ENCODE results near the gene GARNL3. TPM values are rescaled to one million over a fixed set of nuclear protein-coding genes. Genes with fewer than 3 reads are reported as not detected.

Gene GARNL3
- total and polyA plus RNA-seq, 2 of the 13 experiments (the other 11 are each of a cell fraction or from before 2014, with no cell fraction given): 3.9 to 11.0 TPM

GRCh38 chr9:127396808-127397645 is 132.5 kb downstream of the GARNL3 start, which contains the start of gene SLC2A8 (continued):
- TF ChIP-seq TBX2 (CRISPR knock-in tag; IDR thresholded peaks at IDR 0.05; ENCODE audit: borderline replicate concordance): 0 out of 2 replicates have a peak, but pooled peaks have one; percentile 27
- peak; percentile 30; the same call in 1 of the 2 replicates for TF ChIP-seq BATF2 (CRISPR knock-in tag; IDR thresholded peaks at IDR 0.05)
- TF ChIP-seq KDM2A (CRISPR knock-in tag; IDR thresholded peaks at IDR 0.05; ENCODE audit: borderline replicate concordance, low read depth): peak; percentile 60
- no peak for TF ChIP-seq GLMP (CRISPR knock-in tag; IDR thresholded peaks at IDR 0.05; ENCODE audit: borderline replicate concordance)
- TF ChIP-seq EP300 (IDR thresholded peaks at IDR 0.05; ENCODE audit: low read depth in 2 of 2, low read length in 2 of 2): no peak
- TF ChIP-seq EP300 (CRISPR knock-in tag; IDR thresholded peaks at IDR 0.05; ENCODE audit: borderline replicate concordance): no peak
- no peak for TF ChIP-seq HOXA9 (CRISPR knock-in tag; IDR thresholded peaks at IDR 0.05; ENCODE audit: borderline replicate concordance)
- no peak for TF ChIP-seq ZNF660 (CRISPR knock-in tag; IDR thresholded peaks at IDR 0.05; ENCODE audit: borderline replicate concordance, low read depth)
- no peak for TF ChIP-seq ZNF781 (CRISPR knock-in tag; IDR thresholded peaks at IDR 0.05; ENCODE audit: borderline replicate concordance, not compliant biosample characterization)
- no peak for TF ChIP-seq ZNF704 (CRISPR knock-in tag; IDR thresholded peaks at IDR 0.05; ENCODE audit: borderline replicate concordance)
- no peak; the same call in 1 of the 2 replicates for TF ChIP-seq SNAPC2 (CRISPR knock-in tag; IDR thresholded peaks at IDR 0.05)
- TF ChIP-seq ZNF567 (CRISPR knock-in tag; IDR thresholded peaks at IDR 0.05; ENCODE audit: borderline replicate concordance): no peak
- no peak for TF ChIP-seq ATF5 (CRISPR knock-in tag; IDR thresholded peaks at IDR 0.05; ENCODE audit: low read depth)
- peak; percentile 60; the same call in 1 of the 2 replicates for TF ChIP-seq SAFB2 (CRISPR knock-in tag; IDR thresholded peaks at IDR 0.05; ENCODE audit: borderline replicate concordance, low read depth)
- TF ChIP-seq GATA4 (IDR thresholded peaks at IDR 0.05; ENCODE audit: borderline replicate concordance, low read depth): 0 out of 2 replicates have a peak, but pooled peaks have one; percentile 46
- TF ChIP-seq MTF2 (CRISPR knock-in tag; IDR thresholded peaks at IDR 0.05; ENCODE audit: borderline replicate concordance): no peak
- peak; percentile 79 for TF ChIP-seq GABPB1 (CRISPR knock-in tag; IDR thresholded peaks at IDR 0.05)
- no peak for TF ChIP-seq IRF9 (CRISPR knock-in tag; IDR thresholded peaks at IDR 0.05; ENCODE audit: borderline replicate concordance)
- no peak for TF ChIP-seq ZSCAN22 (CRISPR knock-in tag; IDR thresholded peaks at IDR 0.05)
- no peak; the same call in 1 of the 2 replicates for TF ChIP-seq MNT (IDR thresholded peaks at IDR 0.05)
